Measurements from ENCODE around the gene MRPS6.

DNA sequence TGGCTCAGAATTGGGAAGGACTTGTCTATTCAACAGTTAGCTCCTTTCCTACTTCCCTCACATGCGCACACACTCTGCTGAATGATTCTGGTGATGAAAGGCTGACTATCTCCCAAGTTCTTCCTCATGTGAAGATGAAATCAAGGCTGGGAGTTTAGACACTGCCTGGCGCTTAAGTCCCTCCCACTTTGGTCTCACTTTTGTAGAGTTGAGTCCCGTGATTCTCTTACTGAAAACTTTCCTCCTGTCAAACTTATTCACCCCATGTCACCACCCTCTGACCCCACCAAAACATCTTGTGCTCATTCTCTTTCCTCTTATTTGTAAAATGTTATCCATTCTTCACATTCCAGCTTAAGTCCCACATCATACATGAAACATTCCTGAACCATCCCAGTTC is 8.4 kb upstream of the MRPS6 start:
- TF ChIP-seq, protein P1, sequence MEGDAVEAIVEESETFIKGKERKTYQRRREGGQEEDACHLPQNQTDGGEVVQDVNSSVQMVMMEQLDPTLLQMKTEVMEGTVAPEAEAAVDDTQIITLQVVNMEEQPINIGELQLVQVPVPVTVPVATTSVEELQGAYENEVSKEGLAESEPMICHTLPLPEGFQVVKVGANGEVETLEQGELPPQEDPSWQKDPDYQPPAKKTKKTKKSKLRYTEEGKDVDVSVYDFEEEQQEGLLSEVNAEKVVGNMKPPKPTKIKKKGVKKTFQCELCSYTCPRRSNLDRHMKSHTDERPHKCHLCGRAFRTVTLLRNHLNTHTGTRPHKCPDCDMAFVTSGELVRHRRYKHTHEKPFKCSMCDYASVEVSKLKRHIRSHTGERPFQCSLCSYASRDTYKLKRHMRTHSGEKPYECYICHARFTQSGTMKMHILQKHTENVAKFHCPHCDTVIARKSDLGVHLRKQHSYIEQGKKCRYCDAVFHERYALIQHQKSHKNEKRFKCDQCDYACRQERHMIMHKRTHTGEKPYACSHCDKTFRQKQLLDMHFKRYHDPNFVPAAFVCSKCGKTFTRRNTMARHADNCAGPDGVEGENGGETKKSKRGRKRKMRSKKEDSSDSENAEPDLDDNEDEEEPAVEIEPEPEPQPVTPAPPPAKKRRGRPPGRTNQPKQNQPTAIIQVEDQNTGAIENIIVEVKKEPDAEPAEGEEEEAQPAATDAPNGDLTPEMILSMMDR (conservative IDR thresholded peaks at IDR 0.05 in 1 of 2, IDR thresholded peaks at IDR 0.05 in 1 of 2; ENCODE audit: extremely low read depth in 1 of 2, insufficient read depth in 1 of 2, low read depth in 1 of 2, low read length in 2 of 2), result no peak
- TF ChIP-seq EZH2 (IDR thresholded peaks at IDR 0.05; ENCODE audit: borderline replicate concordance, low read length), result no peak
